Transverse colon (tissue), 4 donors: Measurements from ENCODE around the gene WTIP. TPM values are rescaled to one million over a fixed set of nuclear protein-coding genes. Genes with fewer than 3 reads are reported as not detected.

Experiments
- DNase-seq: peaks from one replicate; pipeline ENCODE4 v3.0.0-alpha.2; 2019
- H3K27ac ChIP-seq, 4 donors: fragments of 200-600 bp; sonication (generic); 2 replicates each; pipeline ENCODE4 v1.5.1; 2016 to 2018; ENCODE audit warnings: inconsistent platforms in 4 of 4
- H3K27me3 ChIP-seq: fragments of 200-600 bp; sonication (generic); 2 replicates; pipeline ENCODE4 v1.5.1; 2017; ENCODE audit warnings: inconsistent platforms
- H3K36me3 ChIP-seq, 4 donors: fragments of 200-600 bp; sonication (generic); 2 replicates each; pipeline ENCODE4 v1.5.1; 2017 to 2019; ENCODE audit warnings: inconsistent platforms in 4 of 4
- H3K4me1 ChIP-seq, 4 donors: fragments of 200-600 bp; sonication (generic); 2 replicates each; pipeline ENCODE4 v1.5.1; 2017 to 2020; ENCODE audit warnings: inconsistent platforms in 4 of 4
- H3K4me3 ChIP-seq, 4 donors: fragments of 200-600 bp; sonication (generic); 1 replicate in 1 of 4; 2 replicates in 3 of 4; pipeline versions ENCODE4 v1.5.1 to v1.6.1; 2017 to 2019; ENCODE audit warnings: inconsistent platforms in 4 of 4
- H3K9me3 ChIP-seq, 2 donors: fragments of 200-600 bp; sonication (generic); 2 replicates each; pipeline ENCODE4 v1.5.1; 2017 to 2019; ENCODE audit warnings: inconsistent platforms in 2 of 2
- CTCF ChIP-seq, 5 experiments: fragments of 200-600 bp in 3 of 5; fragments of 450-650 bp in 2 of 5; sonication (generic) in 3 of 5; IDR thresholded peaks; 1 replicate in 2 of 5; 2 replicates in 3 of 5; pipeline ENCODE4 v1.5.1; 2016 to 2017; ENCODE audit warnings: antibody characterized with exemption in 5 of 5, inconsistent platforms in 3 of 5, mild to moderate bottlenecking in 2 of 5, moderate library complexity in 1 of 5
- EP300 ChIP-seq: sonication (generic); formaldehyde crosslinking; IDR thresholded peaks from one replicate; pipeline ENCODE4 v1.6.1; 2017; ENCODE audit warnings: antibody characterized with exemption, low read depth
- POLR2A ChIP-seq: fragments of 450-650 bp; IDR thresholded peaks from one replicate; pipeline ENCODE4 v1.6.1; 2016; ENCODE audit warnings: antibody characterized with exemption, mild to moderate bottlenecking, moderate library complexity
- POLR2AphosphoS5 ChIP-seq, 3 donors: sonication (generic); formaldehyde crosslinking; IDR thresholded peaks; one replicate each; pipeline ENCODE4 v1.6.1; 2016; ENCODE audit warnings: antibody characterized with exemption in 3 of 3
- WGBS, 2 donors: methylation state at CpG; one replicate each; pipeline ENCODE4 v1.1.5; 2018; ENCODE audit warnings: low coverage in 1 of 2; 5-methylcytosine and 5-hydroxymethylcytosine counted together
- in situ Hi-C, 4 donors: fragments of 200-750 bp; cut with MboI; loops; one replicate each; pipeline versions ENCODE4 v1.15.0 to v1.15.1; 2017; ENCODE audit warnings: low sequenced_read_pairs in 3 of 4, low pct_ligation_motif_present in 1 of 4, low pct_unique_long_range_greater_than_20kb in 1 of 4
- intact Hi-C: fragments of 100-400 bp; cut with DNase I; formaldehyde crosslinking; loops from one replicate; pipeline ENCODE4 v1.15.1; 2023; ENCODE audit warnings: low total_unique reads
- total RNA-seq, 4 donors: library from RNA; depleted of rRNA; stranded (reverse); fragments of >200 nt; gene quantifications; one replicate each; pipeline ENCODE4 v1.1.0, GENCODE V29; 2016

Gene WTIP
- 1 to 10 TPM in 3 of 4 donors, under 1 TPM in 1; 0.60 to 4.1 (median 2.2) TPM for total RNA-seq

GRCh38 chr19:34480971-34481841 lies at the start of gene WTIP:
WTIP (plus strand) TSS chr19:34481758; CDS start chr19:34481975, 217 bp downstream.
- H3K27ac ChIP-seq, result peak within 1 kb of the TSS; percentile 75 to 86 (median 78)
- no peaks in the 10 kb centered on the region for H3K36me3 ChIP-seq
- 6% methylated on average over 46 of the region's 95 CpGs; no CpG with 5 or more reads in 1 of the 2 donors for WGBS, 2 donors
- in situ Hi-C loops, result no loop called here
- TF ChIP-seq POLR2A, result no peak
- H3K4me3 ChIP-seq, result peak within 1 kb of the TSS; percentile 33 to 59 (median 54)
- peaks cover 31% of the 10 kb centered on the region for H3K27me3 ChIP-seq
- DNase-seq, result peak; percentile 41
- intact Hi-C loops, result no loop called here
- H3K4me1 ChIP-seq, result peaks cover 0 to 15% (median 11%) of the 10 kb centered on the region in 4 donors
- no peaks in the 10 kb centered on the region for H3K9me3 ChIP-seq

- Histone ChIP-seq H3K27ac (no peak overlapping the region), H3K27me3 (no peaks in the 10 kb centered on the region), H3K4me1 (peaks cover 10 to 30% (median 17%) of the 10 kb centered on the region in 4 donors), H3K36me3 (peaks cover 0 to 33% (median 16%) of the 10 kb centered on the region in 4 donors), H3K4me3 (no peak overlapping the region), H3K9me3 (no peaks in the 10 kb centered on the region)
- WGBS, 2 donors, result 76 to 80% methylated on average over 1 to 5 of the region's 5 CpGs
- in situ Hi-C loops (no loop called here), intact Hi-C loops (no loop called here)
- TF ChIP-seq CTCF (IDR thresholded peaks at IDR 0.05), result no peak
- peak; percentile 25 for TF ChIP-seq EP300
- DNase-seq, result no peak
These were observed 48.8 kb upstream of the WTIP start for GRCh38 chr19:34432797-34433196.

GRCh38 chr19:34436716-34437115 lies 44.8 kb upstream of the WTIP start:
- intact Hi-C loops (no loop called here), in situ Hi-C loops (no loop called here)
- Histone ChIP-seq H3K27ac (no peak overlapping the region), H3K9me3 (no peaks in the 10 kb centered on the region), H3K27me3 (no peaks in the 10 kb centered on the region), H3K4me3 (no peak overlapping the region), H3K4me1 (peaks cover 0 to 3% (median 0%) of the 10 kb centered on the region in 4 donors), H3K36me3 (peaks cover 0 to 54% (median 27%) of the 10 kb centered on the region in 4 donors)
- DNase-seq, result no peak
- no peak for TF ChIP-seq CTCF (IDR thresholded peaks at IDR 0.05)
- no peak for TF ChIP-seq POLR2A
- no peak for TF ChIP-seq POLR2AphosphoS5 (IDR thresholded peaks at IDR 0.05)
- no peak for TF ChIP-seq EP300
- 88 to 89% methylated on average over 3 of the region's 3 CpGs for WGBS, 2 donors

GRCh38 chr19:34448191-34448590 lies 33.4 kb upstream of the WTIP start:
- no peaks in the 10 kb centered on the region for H3K9me3 ChIP-seq
- intact Hi-C loops, result no loop called here
- DNase-seq, result no peak
- H3K4me3 ChIP-seq, result no peak overlapping the region
- WGBS, 2 donors, result 94 to 100% methylated on average over 1 to 3 of the region's 3 CpGs
- peaks cover 0 to 78% (median 32%) of the 10 kb centered on the region in 4 donors for H3K36me3 ChIP-seq
- TF ChIP-seq CTCF (IDR thresholded peaks at IDR 0.05) (no peak), EP300 (no peak), POLR2AphosphoS5 (IDR thresholded peaks at IDR 0.05) (no peak), POLR2A (no peak)
- in situ Hi-C loops, result no loop called here
- no peaks in the 10 kb centered on the region for H3K4me1 ChIP-seq
- no peak overlapping the region for H3K27ac ChIP-seq
- H3K27me3 ChIP-seq, result no peaks in the 10 kb centered on the region
